ENCODE measurements around the gene MPHOSPH9. TPM values are rescaled to one million over a fixed set of nuclear protein-coding genes. Genes with fewer than 3 reads are reported as not detected.
"Not testable (repeated sequence)": the region's sequence is repeated elsewhere in the genome, so short reads cannot be mapped to it uniquely, and the experiment has no call there.

The MPHOSPH9 gene
- total RNA-seq, 4 donors from 2014 or later = 14.0 to 44.3 (median 14.3) TPM

DNA sequence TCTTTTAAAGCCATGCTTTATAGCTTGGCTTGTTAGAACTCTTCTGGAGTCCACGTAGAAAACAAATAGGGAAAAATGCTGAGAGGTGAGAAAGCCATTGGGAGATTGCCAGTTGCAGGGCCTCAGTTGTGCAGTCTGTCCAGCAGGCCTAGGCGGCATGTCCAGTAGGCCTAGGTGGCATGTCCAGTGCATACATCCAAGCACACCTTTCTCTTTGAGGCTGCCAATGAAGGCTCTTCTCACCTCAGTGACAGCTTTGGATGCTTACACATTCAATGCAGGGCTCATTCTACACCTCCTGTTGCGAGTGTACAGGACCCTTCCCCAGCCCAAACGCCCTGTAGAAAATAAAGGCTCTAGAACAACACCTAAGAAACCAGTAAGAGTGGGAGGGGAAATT lies 25.7 kb upstream of the MPHOSPH9 start:
- Histone ChIP-seq H3K9me3 (no peaks in the 10 kb centered on the region), H3K4me3 (no peak overlapping the region), H3K36me3 (peaks cover 82% of the 10 kb centered on the region), H3K27ac (no peak overlapping the region), H3K27me3 (no peaks in the 10 kb centered on the region), H3K4me1 (peaks cover 20% of the 10 kb centered on the region)
- DNase-seq (ENCODE audit: low spot score in 2 of 2) = no peak
- TF ChIP-seq, protein P1, sequence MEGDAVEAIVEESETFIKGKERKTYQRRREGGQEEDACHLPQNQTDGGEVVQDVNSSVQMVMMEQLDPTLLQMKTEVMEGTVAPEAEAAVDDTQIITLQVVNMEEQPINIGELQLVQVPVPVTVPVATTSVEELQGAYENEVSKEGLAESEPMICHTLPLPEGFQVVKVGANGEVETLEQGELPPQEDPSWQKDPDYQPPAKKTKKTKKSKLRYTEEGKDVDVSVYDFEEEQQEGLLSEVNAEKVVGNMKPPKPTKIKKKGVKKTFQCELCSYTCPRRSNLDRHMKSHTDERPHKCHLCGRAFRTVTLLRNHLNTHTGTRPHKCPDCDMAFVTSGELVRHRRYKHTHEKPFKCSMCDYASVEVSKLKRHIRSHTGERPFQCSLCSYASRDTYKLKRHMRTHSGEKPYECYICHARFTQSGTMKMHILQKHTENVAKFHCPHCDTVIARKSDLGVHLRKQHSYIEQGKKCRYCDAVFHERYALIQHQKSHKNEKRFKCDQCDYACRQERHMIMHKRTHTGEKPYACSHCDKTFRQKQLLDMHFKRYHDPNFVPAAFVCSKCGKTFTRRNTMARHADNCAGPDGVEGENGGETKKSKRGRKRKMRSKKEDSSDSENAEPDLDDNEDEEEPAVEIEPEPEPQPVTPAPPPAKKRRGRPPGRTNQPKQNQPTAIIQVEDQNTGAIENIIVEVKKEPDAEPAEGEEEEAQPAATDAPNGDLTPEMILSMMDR (IDR thresholded peaks at IDR 0.05) = no peak
- TF ChIP-seq POLR2AphosphoS5 (IDR thresholded peaks at IDR 0.05) = no peak
- TF ChIP-seq POLR2A (IDR thresholded peaks at IDR 0.05) = no peak
- no peak for TF ChIP-seq EP300 (IDR thresholded peaks at IDR 0.05)
- WGBS = 62% methylated on average over 4 of the region's 4 CpGs

DNA sequence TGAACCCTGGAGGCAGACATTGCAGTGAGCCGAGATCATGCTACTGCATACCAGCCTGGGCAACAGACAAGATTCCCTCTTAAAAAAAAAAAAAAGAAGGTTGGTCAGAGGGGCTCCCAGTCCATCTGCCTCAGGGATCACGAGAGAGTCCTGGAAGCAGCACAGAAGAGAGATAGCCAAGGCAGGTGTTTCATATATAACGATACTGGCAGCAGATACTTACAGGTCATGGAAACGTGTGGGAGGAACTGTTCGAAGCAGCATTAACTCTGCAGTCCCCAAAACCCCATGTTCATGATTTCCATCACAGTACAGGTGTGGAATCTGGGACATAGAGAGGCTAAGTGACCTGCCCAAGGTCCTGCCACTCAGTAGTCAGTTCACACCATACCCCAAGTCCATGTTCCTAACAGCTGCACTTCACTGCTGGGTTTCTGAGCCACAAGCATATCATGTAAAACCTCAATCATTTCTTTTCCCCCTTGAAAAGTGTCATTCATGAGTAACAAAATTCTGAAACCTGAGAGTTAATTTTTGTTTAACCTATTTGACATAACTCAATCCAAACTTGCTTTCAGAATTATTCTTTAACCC lies 22.0 kb upstream of the MPHOSPH9 start:
- TF ChIP-seq POLR2A (IDR thresholded peaks at IDR 0.05) (no peak), POLR2AphosphoS5 (IDR thresholded peaks at IDR 0.05) (no peak), EP300 (IDR thresholded peaks at IDR 0.05) (no peak)
- TF ChIP-seq, protein P1 (IDR thresholded peaks at IDR 0.05) = no peak
- Histone ChIP-seq H3K27me3 (no peaks in the 10 kb centered on the region), H3K36me3 (peaks cover 52% of the 10 kb centered on the region), H3K4me1 (peaks cover 54% of the 10 kb centered on the region), H3K9me3 (no peaks in the 10 kb centered on the region), H3K4me3 (no peak overlapping the region), H3K27ac (no peak overlapping the region)
- DNase-seq (ENCODE audit: low spot score in 2 of 2) = no peak
- 54% methylated on average over 5 of the region's 5 CpGs for WGBS

DNA sequence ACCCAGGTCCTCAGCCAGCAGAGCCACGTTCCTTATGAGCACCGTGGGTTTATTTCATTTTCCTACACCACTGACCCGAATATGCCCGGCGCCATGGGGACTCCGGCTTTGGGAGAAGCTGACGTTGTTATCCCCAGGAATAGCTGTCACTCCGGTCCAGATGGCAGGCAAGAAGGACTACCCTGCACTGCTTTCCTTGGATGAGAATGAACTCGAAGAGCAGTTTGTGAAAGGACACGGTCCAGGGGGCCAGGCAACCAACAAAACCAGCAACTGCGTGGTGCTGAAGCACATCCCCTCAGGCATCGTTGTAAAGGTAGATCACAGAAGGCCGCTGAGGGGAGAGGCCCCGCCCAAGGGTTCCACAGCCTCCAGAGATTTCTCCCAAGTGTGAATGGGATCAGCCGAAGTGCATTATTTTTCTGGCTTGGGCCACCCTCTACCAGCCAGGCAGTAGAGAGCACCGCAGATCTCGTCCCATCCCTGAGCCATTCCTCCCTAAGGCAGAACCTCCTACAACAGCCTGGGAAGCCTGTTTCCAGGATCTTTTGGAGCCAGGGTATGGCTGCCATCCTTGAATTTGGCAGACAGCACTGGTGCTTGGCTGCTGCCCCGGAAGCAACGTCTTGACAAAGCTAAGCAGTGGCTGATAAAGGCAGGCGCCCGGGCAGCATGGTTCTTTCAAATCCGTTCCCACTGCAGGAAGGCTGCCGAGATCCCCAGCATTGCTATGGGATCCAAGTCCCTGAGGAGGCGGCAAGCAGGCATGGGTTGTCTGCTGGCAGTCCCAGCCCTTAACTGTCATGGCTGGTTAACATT lies 20.9 kb upstream of the MPHOSPH9 start:
- no peak for TF ChIP-seq POLR2A (IDR thresholded peaks at IDR 0.05)
- TF ChIP-seq EP300 (IDR thresholded peaks at IDR 0.05) = no peak
- TF ChIP-seq, protein P1 (IDR thresholded peaks at IDR 0.05) = no peak
- TF ChIP-seq POLR2AphosphoS5 (IDR thresholded peaks at IDR 0.05) = no peak
- peaks cover 46% of the 10 kb centered on the region for H3K36me3 ChIP-seq
- peak overlapping the region; percentile 62 for H3K27ac ChIP-seq
- WGBS = 60% methylated on average over 20 of the region's 24 CpGs
- DNase-seq (ENCODE audit: low spot score in 2 of 2) = peak in 1 of 2 donors; percentile 59
- H3K27me3 ChIP-seq = no peaks in the 10 kb centered on the region
- peaks cover 47% of the 10 kb centered on the region for H3K4me1 ChIP-seq
- no peaks in the 10 kb centered on the region for H3K9me3 ChIP-seq
- no peak overlapping the region for H3K4me3 ChIP-seq

DNA sequence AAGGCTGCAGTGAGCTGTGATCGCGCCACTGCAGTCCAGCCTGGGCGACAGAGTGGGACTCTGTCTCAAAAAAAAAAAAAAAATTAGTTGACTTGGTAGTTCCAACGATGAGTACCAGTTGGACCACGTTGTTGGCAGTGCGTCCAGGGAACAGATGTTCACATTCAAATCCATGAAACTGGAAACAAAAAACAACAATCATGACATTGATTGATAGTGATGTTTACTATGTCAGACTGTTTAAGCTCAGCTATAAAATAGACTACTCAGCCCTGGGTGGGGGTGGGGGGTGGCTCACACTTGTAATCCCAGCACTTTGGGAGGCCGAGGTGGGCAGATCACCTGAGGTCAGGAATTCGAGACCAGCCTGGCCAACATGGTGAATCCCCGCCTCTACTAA lies 19.4 kb upstream of the MPHOSPH9 start:
- not testable (repeated sequence) for H3K27ac ChIP-seq; H3K9me3 ChIP-seq; H3K4me3 ChIP-seq; DNase-seq (ENCODE audit: low spot score in 2 of 2); H3K27me3 ChIP-seq
- 59% methylated on average over 9 of the region's 9 CpGs for WGBS
- H3K4me1 ChIP-seq = peaks cover 47% of the 10 kb centered on the region
- peaks cover 33% of the 10 kb centered on the region for H3K36me3 ChIP-seq

DNA sequence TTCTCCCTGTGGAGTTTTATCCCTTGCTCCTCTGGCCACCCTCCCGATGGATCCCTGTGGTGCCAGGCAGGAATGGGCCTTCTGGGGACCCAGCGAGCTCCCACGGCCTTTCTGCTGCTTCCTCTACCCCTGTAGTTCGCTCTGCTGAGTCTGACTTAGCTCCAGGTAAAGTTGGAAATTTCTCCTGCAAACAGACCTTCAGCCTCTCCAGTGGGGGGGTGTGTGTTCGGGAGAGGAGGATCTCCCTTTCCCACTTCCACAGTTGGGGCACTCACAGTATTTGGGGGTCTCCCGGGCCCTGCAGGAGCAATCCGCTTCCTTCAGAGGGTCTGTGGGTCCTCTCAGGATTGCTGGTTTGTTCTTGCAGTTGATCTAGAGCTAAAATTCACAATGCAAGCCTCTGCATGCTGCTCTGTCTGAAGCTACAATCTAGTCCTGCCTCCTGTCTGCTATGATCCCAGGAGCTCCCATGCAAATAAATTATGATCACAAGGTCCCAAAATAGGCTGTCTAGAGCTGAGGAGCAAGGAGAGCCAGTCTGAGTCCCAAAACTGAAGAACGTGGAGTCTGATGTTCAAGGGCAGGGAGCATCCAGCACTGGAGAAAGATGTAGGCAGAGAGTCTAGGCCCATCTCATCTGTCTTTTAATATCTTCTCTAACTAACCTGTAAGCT lies 18.6 kb upstream of the MPHOSPH9 start:
- Histone ChIP-seq H3K4me1 (peaks cover 47% of the 10 kb centered on the region), H3K4me3 (no peak overlapping the region), H3K36me3 (peaks cover 26% of the 10 kb centered on the region), H3K27ac (peak overlapping the region; percentile 85), H3K9me3 (no peaks in the 10 kb centered on the region), H3K27me3 (no peaks in the 10 kb centered on the region)
- WGBS = 58% methylated on average over 8 of the region's 8 CpGs
- no peak for DNase-seq (ENCODE audit: low spot score in 2 of 2)
- TF ChIP-seq, protein P1 (IDR thresholded peaks at IDR 0.05) = no peak
- TF ChIP-seq POLR2A (IDR thresholded peaks at IDR 0.05) = no peak
- no peak for TF ChIP-seq POLR2AphosphoS5 (IDR thresholded peaks at IDR 0.05)
- no peak for TF ChIP-seq EP300 (IDR thresholded peaks at IDR 0.05)

Data from suprapubic skin (tissue), 4 donors.